GM13976 (cell line): ENCODE data around the gene CDH3.
"Not testable (repeated sequence)": the region's sequence is repeated elsewhere in the genome, so short reads cannot be mapped to it uniquely, and the experiment has no call there.

Source experiments
- DNase-seq: peaks from one replicate; pipeline ENCODE4 v3.0.0; 2012; ENCODE audit warnings: low spot score
- in situ Hi-C: fragments of 300-500 bp; cut with MboI; formaldehyde crosslinking; loops from one replicate; pipeline ENCODE4 v1.12.0; 2022; ENCODE audit warnings: low sequenced_read_pairs, mixed read lengths, inconsistent platforms; ENCODE audit not compliant: unreplicated experiment
- TF ChIP-seq, protein P1 (sequence below): IDR thresholded peaks from 2 replicates; pipeline ENCODE4 v1.5.1; 2012; ENCODE audit warnings: borderline replicate concordance, mild to moderate bottlenecking; ENCODE audit not compliant: insufficient read depth; ENCODE audit errors: extremely low read depth, missing control alignments, control extremely low read depth

Gene CDH3

DNA sequence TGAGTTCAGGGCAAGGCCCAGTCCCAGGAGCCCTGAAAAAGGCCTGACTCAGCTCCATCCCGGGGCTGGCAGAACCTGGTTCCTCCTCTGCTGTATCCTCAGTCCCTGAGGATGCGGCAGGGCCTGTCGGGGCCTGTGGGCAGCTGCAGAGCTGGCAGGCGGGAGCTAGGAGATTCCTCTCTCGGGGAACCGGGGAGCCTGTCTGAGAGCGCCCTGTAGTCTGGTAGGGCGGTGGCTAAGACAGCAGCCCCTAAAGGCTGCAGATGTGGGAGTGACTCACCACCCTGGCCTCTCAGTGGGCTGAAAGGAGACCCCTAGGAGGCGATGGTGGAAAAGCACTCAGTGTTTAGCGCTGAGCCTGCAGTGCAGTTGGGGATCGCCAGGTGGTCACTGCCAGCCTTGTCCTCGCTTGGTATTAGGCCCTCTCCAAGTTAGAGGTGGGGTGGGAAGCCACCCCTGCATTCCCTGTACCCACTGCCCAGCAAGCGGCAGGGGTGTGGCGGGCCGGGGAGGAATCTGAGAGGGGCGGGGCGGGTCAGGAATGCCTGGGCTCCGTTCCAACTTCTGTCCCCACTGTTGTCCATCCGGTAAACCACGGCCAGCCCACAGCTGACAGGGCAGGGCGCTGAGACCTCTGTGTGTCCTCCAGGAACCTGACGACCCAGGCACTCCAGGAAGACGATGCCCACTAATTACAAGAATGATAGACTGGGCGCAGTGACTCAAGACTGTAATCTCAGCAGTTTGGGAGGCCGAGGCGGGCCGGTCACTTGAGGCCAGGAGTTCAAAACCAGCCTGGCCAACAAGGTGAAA is 62.4 kb downstream of the CDH3 start:
- TF ChIP-seq, protein P1, sequence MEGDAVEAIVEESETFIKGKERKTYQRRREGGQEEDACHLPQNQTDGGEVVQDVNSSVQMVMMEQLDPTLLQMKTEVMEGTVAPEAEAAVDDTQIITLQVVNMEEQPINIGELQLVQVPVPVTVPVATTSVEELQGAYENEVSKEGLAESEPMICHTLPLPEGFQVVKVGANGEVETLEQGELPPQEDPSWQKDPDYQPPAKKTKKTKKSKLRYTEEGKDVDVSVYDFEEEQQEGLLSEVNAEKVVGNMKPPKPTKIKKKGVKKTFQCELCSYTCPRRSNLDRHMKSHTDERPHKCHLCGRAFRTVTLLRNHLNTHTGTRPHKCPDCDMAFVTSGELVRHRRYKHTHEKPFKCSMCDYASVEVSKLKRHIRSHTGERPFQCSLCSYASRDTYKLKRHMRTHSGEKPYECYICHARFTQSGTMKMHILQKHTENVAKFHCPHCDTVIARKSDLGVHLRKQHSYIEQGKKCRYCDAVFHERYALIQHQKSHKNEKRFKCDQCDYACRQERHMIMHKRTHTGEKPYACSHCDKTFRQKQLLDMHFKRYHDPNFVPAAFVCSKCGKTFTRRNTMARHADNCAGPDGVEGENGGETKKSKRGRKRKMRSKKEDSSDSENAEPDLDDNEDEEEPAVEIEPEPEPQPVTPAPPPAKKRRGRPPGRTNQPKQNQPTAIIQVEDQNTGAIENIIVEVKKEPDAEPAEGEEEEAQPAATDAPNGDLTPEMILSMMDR: no peak
- in situ Hi-C loops: loop anchor here (10.0 kb wide), 2 partner anchors 97 to 407 kb away; no protein-coding TSS in a partner anchor
- no peak for DNase-seq

DNA sequence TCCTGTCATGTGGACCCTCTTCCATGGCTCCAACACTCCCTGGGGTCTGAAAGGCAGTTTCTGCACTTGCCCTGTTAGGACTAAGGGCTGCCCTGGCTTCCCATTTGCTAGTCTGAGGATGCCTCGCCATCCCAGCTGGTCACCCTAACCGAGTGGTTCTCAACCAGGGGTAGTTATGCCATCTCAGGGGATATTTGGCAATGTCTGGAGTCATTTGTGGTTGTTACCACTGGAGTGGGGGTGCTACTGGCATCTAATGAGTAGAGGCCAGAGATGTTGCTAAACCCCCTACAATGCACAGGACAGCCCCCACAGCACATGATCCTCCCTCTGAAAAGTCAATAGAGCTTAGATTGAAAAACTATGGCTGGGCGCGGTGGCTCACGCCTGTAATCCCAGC is 65.1 kb downstream of the CDH3 start:
- in situ Hi-C loops: no loop called here
- TF ChIP-seq, protein P1: no peak
- DNase-seq: no peak

DNA sequence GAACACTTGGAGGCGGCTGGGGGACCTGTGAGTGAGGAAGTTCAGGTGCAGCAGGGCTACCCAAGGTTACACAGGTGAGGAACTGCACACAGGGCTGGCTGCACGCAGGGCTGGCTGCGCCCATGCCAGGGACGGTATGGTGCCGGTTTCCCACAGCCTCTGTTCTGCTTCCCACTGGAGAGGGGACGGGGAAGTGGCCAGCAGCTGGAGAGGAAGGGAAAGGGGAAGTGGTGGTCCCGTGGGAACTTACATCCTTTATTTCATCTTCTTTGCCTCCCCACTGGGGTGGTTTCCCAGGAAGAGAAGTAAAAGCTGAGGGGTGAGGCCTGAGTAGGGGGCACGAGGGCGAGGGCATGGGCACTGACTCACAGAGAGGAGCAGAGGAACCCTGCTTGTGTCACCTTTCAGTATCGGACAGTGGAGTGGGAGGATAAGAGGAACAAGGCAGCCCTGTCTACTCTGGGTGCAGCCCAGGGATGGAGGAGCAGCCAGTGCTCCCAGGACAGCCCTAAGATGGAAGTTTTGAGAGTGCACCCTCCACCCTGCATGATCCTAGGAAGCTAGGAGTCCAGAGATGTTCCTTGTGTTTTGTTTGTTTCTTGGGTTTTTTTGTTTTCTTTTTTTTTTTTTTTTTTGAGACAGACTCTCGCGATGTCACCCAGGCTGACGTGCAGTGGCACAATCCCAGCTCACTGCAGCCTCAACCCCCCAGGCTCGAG is 66.5 kb downstream of the CDH3 start:
- in situ Hi-C loops: no loop called here
- TF ChIP-seq, protein P1: no peak
- DNase-seq: peak; percentile 65

DNA sequence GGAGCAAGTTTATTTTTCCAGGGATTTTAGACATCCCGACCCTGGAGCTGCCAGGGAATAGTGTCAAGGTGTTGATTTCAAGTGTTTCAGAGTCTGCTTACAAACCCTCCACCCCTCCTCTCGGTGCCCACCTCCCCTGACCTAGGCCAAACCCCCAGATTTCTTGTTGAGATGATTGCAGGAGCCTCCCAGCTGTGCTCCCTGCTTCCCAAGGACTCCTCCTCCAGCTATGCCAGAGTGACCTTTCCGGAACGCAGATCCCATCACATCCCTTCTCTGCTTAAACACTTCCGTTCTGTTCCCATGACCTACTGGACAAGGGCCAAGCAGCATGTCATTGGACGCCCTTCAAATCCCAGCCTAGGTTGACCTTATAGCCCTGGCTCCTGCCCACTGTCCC is 68.3 kb downstream of the CDH3 start:
- in situ Hi-C loops: no loop called here
- TF ChIP-seq, protein P1: no peak
- no peak for DNase-seq

DNA sequence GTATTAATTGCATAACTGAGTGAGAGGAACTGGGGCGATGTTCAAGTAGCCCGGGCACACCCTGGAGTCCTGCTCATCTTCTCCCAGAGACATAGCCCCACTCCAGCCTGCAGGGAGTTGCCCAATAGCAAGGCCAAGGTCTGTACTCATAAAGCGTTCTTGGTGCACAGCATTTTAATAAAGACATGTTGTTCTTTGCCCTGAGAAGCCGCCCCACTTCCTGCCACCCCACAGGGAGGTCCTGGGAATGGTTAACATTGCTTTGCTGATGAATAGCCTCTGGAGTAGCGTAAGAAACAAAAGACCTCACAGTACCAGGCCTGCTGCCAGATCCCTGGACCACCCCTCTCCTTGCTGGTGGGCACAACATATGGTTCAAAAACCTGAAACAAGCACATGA is 70.4 kb downstream of the CDH3 start:
- in situ Hi-C loops: no loop called here

DNA sequence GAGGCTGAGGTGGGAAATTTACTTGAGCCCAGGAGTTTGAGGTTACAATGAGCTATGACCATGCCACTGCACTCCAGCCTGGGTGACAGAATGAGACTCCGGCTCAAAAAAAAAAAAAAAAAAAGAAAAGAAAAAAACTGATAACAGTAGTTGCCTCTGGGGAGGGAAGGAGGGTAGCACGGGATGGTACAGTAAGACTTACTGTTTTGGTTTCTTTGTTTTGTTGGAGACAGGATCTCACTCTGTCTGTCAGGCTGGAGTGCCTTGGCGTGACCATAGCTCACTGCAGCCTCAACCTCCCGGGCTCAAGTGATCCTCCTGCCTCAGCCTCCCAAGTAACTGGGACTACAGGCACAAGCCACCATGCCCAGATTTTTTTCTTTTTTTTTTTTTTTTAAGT is 71.4 kb downstream of the CDH3 start:
- in situ Hi-C loops, DNase-seq: not testable (repeated sequence)

More for the DNA sequence above, 70.4 kb downstream of the CDH3 start:
- TF ChIP-seq, protein P1: no peak
- DNase-seq: no peak

DNA sequence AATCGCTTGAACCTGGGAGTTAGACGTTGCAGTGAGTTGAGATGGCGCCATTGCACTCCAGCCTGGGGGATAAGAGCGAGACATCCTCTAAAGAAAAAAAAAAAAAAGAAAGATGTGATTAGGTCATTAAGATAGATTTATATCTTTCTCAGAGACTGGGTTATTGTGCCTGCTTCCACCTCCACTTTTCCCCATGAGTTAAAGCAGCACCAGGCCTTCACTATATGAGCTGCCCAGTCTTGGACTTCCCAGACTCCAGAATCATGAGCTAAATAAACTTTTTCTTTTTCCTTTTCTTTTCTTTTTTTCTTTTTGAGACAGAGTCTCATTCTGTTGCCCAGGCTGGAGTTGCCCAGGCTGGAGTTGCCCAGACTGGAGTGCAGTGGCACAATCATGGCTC is 72.6 kb downstream of the CDH3 start:
- no peak for DNase-seq
- TF ChIP-seq, protein P1: no peak
- in situ Hi-C loops: no loop called here
